Activated CD4-positive, alpha-beta memory T cell treated with anti-CD3 and anti-CD28 coated beads for 36 hours (primary cell): ENCODE data around the gene EVX1. TPM values are rescaled to one million over a fixed set of nuclear protein-coding genes. Genes with fewer than 3 reads are reported as not detected.
A peak's percentile ranks its signal among the peaks of the same experiment; 100 is the strongest.

ENCODE experiments used
- CTCF ChIA-PET: fragments of 350-600 bp; sonication (Branson Sonifier 250); formaldehyde crosslinking; loops from one replicate; lab custom pipeline; 2021; ENCODE audit warnings: antibody characterized with exemption, inconsistent platforms; lab: Charles Lee
- POLR2A ChIA-PET: fragments of 350-600 bp; sonication (Branson Sonifier 250); formaldehyde crosslinking; loops from one replicate; lab custom pipeline; 2021; ENCODE audit warnings: antibody characterized with exemption; lab: Charles Lee
- DNase-seq: peaks from one replicate; pipeline ENCODE4 v3.0.0-alpha.2; 2020
- H3K27ac Mint-ChIP-seq: one replicate; pipeline ENCODE4 v1.8.0; 2021; ENCODE audit warnings: mixed read lengths
- H3K27me3 Mint-ChIP-seq: one replicate; pipeline ENCODE4 v1.8.0; 2021; ENCODE audit warnings: mixed read lengths
- H3K36me3 Mint-ChIP-seq: one replicate; pipeline ENCODE4 v1.8.0; 2021; ENCODE audit warnings: mixed read lengths
- H3K4me1 Mint-ChIP-seq: one replicate; pipeline ENCODE4 v1.8.0; 2021; ENCODE audit warnings: low read depth, mixed read lengths
- H3K4me3 Mint-ChIP-seq: one replicate; pipeline ENCODE4 v1.8.0; 2021; ENCODE audit warnings: mild to moderate bottlenecking, mixed read lengths
- H3K9me3 Mint-ChIP-seq: one replicate; pipeline ENCODE4 v1.8.0; 2021; ENCODE audit warnings: mixed read lengths
- intact Hi-C: fragments of 100-400 bp; cut with micrococcal nuclease; formaldehyde crosslinking; loops from one replicate; pipeline ENCODE4 v1.15.1; 2023
- total RNA-seq, 2 experiments: library from RNA; stranded (reverse); gene quantifications; one replicate each; pipeline ENCODE4 v1.2.3, GENCODE V29; 2021

EVX1 gene
- total RNA-seq, 2 experiments from 2014 or later = not detected

GRCh38 chr7:27207348-27207985, 35.1 kb upstream of the EVX1 start:
- H3K4me1 Mint-ChIP-seq = peaks cover 18% of the 10 kb centered on the region
- no peak overlapping the region for H3K27ac Mint-ChIP-seq
- no peak overlapping the region for H3K4me3 Mint-ChIP-seq
- H3K36me3 Mint-ChIP-seq = no peaks in the 10 kb centered on the region
- ChIA-PET CTCF (interaction anchor here (1.3 to 2.3 kb wide), 2 partner anchors 12 to 367 kb away, joined by 3 to 10 read pairs; no protein-coding TSS in a partner anchor), POLR2A (no interaction called here)
- no peaks in the 10 kb centered on the region for H3K9me3 Mint-ChIP-seq
- DNase-seq = no peak
- peaks cover 87% of the 10 kb centered on the region for H3K27me3 Mint-ChIP-seq
- intact Hi-C loops = no loop called here

GRCh38 chr7:27208998-27209397, 33.6 kb upstream of the EVX1 start:
- Mint-ChIP-seq H3K9me3 (no peaks in the 10 kb centered on the region), H3K4me1 (peaks cover 22% of the 10 kb centered on the region), H3K27me3 (peaks cover 89% of the 10 kb centered on the region), H3K27ac (no peak overlapping the region), H3K36me3 (no peaks in the 10 kb centered on the region), H3K4me3 (no peak overlapping the region)
- ChIA-PET POLR2A (no interaction called here), CTCF (interaction anchor here (0.6 to 2.9 kb wide), 10 partner anchors 9 to 888 kb away, joined by 3 to 11 read pairs (median 4); no protein-coding TSS in a partner anchor)
- no peak for DNase-seq
- intact Hi-C loops = no loop called here

GRCh38 chr7:27209933-27210440, 32.6 kb upstream of the EVX1 start:
- Mint-ChIP-seq H3K4me1 (peaks cover 18% of the 10 kb centered on the region), H3K27me3 (peaks cover 87% of the 10 kb centered on the region), H3K9me3 (no peaks in the 10 kb centered on the region), H3K27ac (no peak overlapping the region), H3K36me3 (no peaks in the 10 kb centered on the region), H3K4me3 (no peak overlapping the region)
- intact Hi-C loops = loop anchor here (2.0 to 5.0 kb wide), 3 partner anchors 367 to 811 kb away; no protein-coding TSS in a partner anchor
- DNase-seq = no peak
- POLR2A ChIA-PET = no interaction called here
- CTCF ChIA-PET = interaction anchor here (0.6 to 2.9 kb wide), 15 partner anchors 8 to 887 kb away, joined by 3 to 15 read pairs (median 5); partner anchors contain the start of genes EVX1 and HIBADH

GRCh38 chr7:27210441-27211083, 32.0 kb upstream of the EVX1 start:
- no peaks in the 10 kb centered on the region for H3K9me3 Mint-ChIP-seq
- DNase-seq = peak; percentile 63
- no peak overlapping the region for H3K27ac Mint-ChIP-seq
- CTCF ChIA-PET = interaction anchor here (0.6 to 2.9 kb wide), 19 partner anchors 8 to 886 kb away, joined by 3 to 15 read pairs (median 4); partner anchors contain the start of genes EVX1 and HIBADH
- H3K4me1 Mint-ChIP-seq = peaks cover 14% of the 10 kb centered on the region
- no peaks in the 10 kb centered on the region for H3K36me3 Mint-ChIP-seq
- POLR2A ChIA-PET = no interaction called here
- H3K27me3 Mint-ChIP-seq = peaks cover 86% of the 10 kb centered on the region
- H3K4me3 Mint-ChIP-seq = no peak overlapping the region
- intact Hi-C loops = loop anchor here (2.0 to 5.0 kb wide), 3 partner anchors 366 to 810 kb away; no protein-coding TSS in a partner anchor

GRCh38 chr7:27211084-27211446, 31.5 kb upstream of the EVX1 start:
- H3K36me3 Mint-ChIP-seq = no peaks in the 10 kb centered on the region
- no peak overlapping the region for H3K4me3 Mint-ChIP-seq
- POLR2A ChIA-PET = no interaction called here
- H3K9me3 Mint-ChIP-seq = no peaks in the 10 kb centered on the region
- peaks cover 13% of the 10 kb centered on the region for H3K4me1 Mint-ChIP-seq
- H3K27me3 Mint-ChIP-seq = peaks cover 86% of the 10 kb centered on the region
- no peak overlapping the region for H3K27ac Mint-ChIP-seq
- intact Hi-C loops = loop anchor here (2.0 to 5.0 kb wide), 3 partner anchors 366 to 810 kb away; no protein-coding TSS in a partner anchor
- CTCF ChIA-PET = interaction anchor here (0.6 to 2.9 kb wide), 15 partner anchors 13 to 886 kb away, joined by 3 to 15 read pairs (median 5); partner anchors contain the start of gene EVX1
- DNase-seq = no peak

GRCh38 chr7:27211764-27212204, 30.8 kb upstream of the EVX1 start:
- intact Hi-C loops = loop anchor here (2.0 to 5.0 kb wide), 3 partner anchors 365 to 809 kb away; no protein-coding TSS in a partner anchor
- Mint-ChIP-seq H3K4me1 (peaks cover 13% of the 10 kb centered on the region), H3K4me3 (no peak overlapping the region), H3K9me3 (no peaks in the 10 kb centered on the region), H3K27me3 (peaks cover 84% of the 10 kb centered on the region), H3K36me3 (no peaks in the 10 kb centered on the region), H3K27ac (no peak overlapping the region)
- POLR2A ChIA-PET = no interaction called here
- no peak for DNase-seq
- CTCF ChIA-PET = interaction anchor here (0.9 to 2.9 kb wide), 11 partner anchors 14 to 885 kb away, joined by 3 to 11 read pairs (median 3); no protein-coding TSS in a partner anchor

GRCh38 chr7:27212497-27213432, 29.8 kb upstream of the EVX1 start:
- CTCF ChIA-PET = interaction anchor here (0.7 to 1.6 kb wide), 5 partner anchors 9 to 363 kb away, joined by 3 to 8 read pairs (median 3); no protein-coding TSS in a partner anchor
- POLR2A ChIA-PET = no interaction called here
- Mint-ChIP-seq H3K36me3 (no peaks in the 10 kb centered on the region), H3K27me3 (peaks cover 80% of the 10 kb centered on the region), H3K9me3 (no peaks in the 10 kb centered on the region), H3K4me3 (no peak overlapping the region), H3K4me1 (peaks cover 13% of the 10 kb centered on the region), H3K27ac (no peak overlapping the region)
- DNase-seq = no peak
- intact Hi-C loops = loop anchor here (5.0 kb wide), 1 partner anchor 720 kb away; no protein-coding TSS in a partner anchor

- intact Hi-C loops = loop anchor here (5.0 kb wide), 1 partner anchor 719 kb away; no protein-coding TSS in a partner anchor
- Mint-ChIP-seq H3K27me3 (peaks cover 75% of the 10 kb centered on the region), H3K4me3 (no peak overlapping the region), H3K9me3 (no peaks in the 10 kb centered on the region), H3K4me1 (peaks cover 13% of the 10 kb centered on the region), H3K27ac (no peak overlapping the region), H3K36me3 (no peaks in the 10 kb centered on the region)
- DNase-seq = no peak
- ChIA-PET CTCF (interaction anchor here (0.7 to 1.3 kb wide), 2 partner anchors 9 to 14 kb away, joined by 3 read pairs; no protein-coding TSS in a partner anchor), POLR2A (no interaction called here)
Measured at GRCh38 chr7:27213433-27214238, 29.0 kb upstream of the EVX1 start.

GRCh38 chr7:27214239-27214950, 28.2 kb upstream of the EVX1 start:
- POLR2A ChIA-PET = no interaction called here
- DNase-seq = no peak
- Mint-ChIP-seq H3K4me3 (no peak overlapping the region), H3K27me3 (peaks cover 73% of the 10 kb centered on the region), H3K27ac (no peak overlapping the region), H3K36me3 (no peaks in the 10 kb centered on the region), H3K9me3 (no peaks in the 10 kb centered on the region), H3K4me1 (peaks cover 13% of the 10 kb centered on the region)
- CTCF ChIA-PET = no interaction called here
- intact Hi-C loops = loop anchor here (5.0 kb wide), 1 partner anchor 718 kb away; no protein-coding TSS in a partner anchor

GRCh38 chr7:27215356-27215755, 27.2 kb upstream of the EVX1 start:
- DNase-seq = no peak
- Mint-ChIP-seq H3K4me1 (peaks cover 11% of the 10 kb centered on the region), H3K4me3 (no peak overlapping the region), H3K9me3 (no peaks in the 10 kb centered on the region), H3K27ac (no peak overlapping the region), H3K36me3 (no peaks in the 10 kb centered on the region), H3K27me3 (peaks cover 73% of the 10 kb centered on the region)
- intact Hi-C loops = no loop called here
- ChIA-PET POLR2A (no interaction called here), CTCF (no interaction called here)
